ENCODE measurements around the gene CCDC13. TPM values are rescaled to one million over a fixed set of nuclear protein-coding genes. Genes with fewer than 3 reads are reported as not detected.

CCDC13 gene
- total and polyA plus RNA-seq, 8 donors = 0.90 to 3.5 (median 2.0) TPM

GRCh38 chr3:42786212-42786611 lies 13.2 kb upstream of the CCDC13 start:
- TF ChIP-seq, protein P1, sequence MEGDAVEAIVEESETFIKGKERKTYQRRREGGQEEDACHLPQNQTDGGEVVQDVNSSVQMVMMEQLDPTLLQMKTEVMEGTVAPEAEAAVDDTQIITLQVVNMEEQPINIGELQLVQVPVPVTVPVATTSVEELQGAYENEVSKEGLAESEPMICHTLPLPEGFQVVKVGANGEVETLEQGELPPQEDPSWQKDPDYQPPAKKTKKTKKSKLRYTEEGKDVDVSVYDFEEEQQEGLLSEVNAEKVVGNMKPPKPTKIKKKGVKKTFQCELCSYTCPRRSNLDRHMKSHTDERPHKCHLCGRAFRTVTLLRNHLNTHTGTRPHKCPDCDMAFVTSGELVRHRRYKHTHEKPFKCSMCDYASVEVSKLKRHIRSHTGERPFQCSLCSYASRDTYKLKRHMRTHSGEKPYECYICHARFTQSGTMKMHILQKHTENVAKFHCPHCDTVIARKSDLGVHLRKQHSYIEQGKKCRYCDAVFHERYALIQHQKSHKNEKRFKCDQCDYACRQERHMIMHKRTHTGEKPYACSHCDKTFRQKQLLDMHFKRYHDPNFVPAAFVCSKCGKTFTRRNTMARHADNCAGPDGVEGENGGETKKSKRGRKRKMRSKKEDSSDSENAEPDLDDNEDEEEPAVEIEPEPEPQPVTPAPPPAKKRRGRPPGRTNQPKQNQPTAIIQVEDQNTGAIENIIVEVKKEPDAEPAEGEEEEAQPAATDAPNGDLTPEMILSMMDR (IDR thresholded peaks at IDR 0.05) = no peak
- Histone ChIP-seq H3K27me3 (no peaks in the 10 kb centered on the region), H3K27ac (no peak overlapping the region), H3K4me1 (peaks cover 0 to 9% of the 10 kb centered on the region in 2 donors), H3K9me3 (no peaks in the 10 kb centered on the region), H3K4me3 (no peak overlapping the region), H3K36me3 (peaks cover 3 to 34% of the 10 kb centered on the region in 2 donors)
- ATAC-seq (no peak), DNase-seq (no peak)
- intact Hi-C loops (cut with DNase I) = no loop called here

- ATAC-seq (peak; percentile 82), DNase-seq (peak in 2 of 4 donors; percentile 69 to 79)
- intact Hi-C loops (cut with DNase I) = loop anchor here in 1 of 2 donors (2.0 kb wide), 1 partner anchor 100 kb away; no protein-coding TSS in a partner anchor
- no peaks in the 10 kb centered on the region for H3K9me3 ChIP-seq
- H3K36me3 ChIP-seq = peaks cover 0 to 27% of the 10 kb centered on the region in 2 donors
- TF ChIP-seq, protein P1 (IDR thresholded peaks at IDR 0.05) = peak; percentile 73 to 80
- H3K27me3 ChIP-seq = no peaks in the 10 kb centered on the region
- H3K4me1 ChIP-seq = peaks cover 4 to 16% of the 10 kb centered on the region in 2 donors
- H3K27ac ChIP-seq = no peak overlapping the region
- H3K4me3 ChIP-seq = no peak overlapping the region
These were observed 8.0 kb upstream of the CCDC13 start for GRCh38 chr3:42780892-42781700.

DNA sequence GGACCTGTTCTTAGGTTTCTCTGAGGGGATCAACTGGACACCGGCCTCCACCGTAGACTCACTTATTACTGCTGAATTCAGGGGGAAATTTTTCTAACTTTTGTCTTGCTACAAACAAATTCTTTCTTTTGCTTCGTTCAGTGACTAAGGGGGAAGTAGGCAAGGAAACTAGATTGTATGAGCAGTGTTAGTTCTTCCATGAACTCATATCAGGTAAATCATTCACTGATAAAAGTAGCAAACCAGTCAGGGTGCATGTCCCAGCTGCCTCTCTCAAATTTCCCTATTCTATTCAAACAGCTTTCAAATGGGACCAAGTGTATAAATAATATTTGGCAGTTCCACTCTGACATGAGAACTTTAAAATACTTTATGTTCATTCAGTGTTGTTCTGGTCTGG lies 7.3 kb upstream of the CCDC13 start:
- intact Hi-C loops (cut with DNase I) = loop anchor here in 1 of 2 donors (2.0 kb wide), 1 partner anchor 100 kb away; no protein-coding TSS in a partner anchor
- ATAC-seq (peak; percentile 31), DNase-seq (no peak)
- no peak overlapping the region for H3K4me3 ChIP-seq
- H3K27me3 ChIP-seq = no peaks in the 10 kb centered on the region
- TF ChIP-seq, protein P1 (IDR thresholded peaks at IDR 0.05) = no peak
- peaks cover 4 to 16% of the 10 kb centered on the region in 2 donors for H3K4me1 ChIP-seq
- no peaks in the 10 kb centered on the region for H3K9me3 ChIP-seq
- peaks cover 0 to 22% of the 10 kb centered on the region in 2 donors for H3K36me3 ChIP-seq
- no peak overlapping the region for H3K27ac ChIP-seq

- no peaks in the 10 kb centered on the region for H3K9me3 ChIP-seq
- peaks cover 0 to 9% of the 10 kb centered on the region in 2 donors for H3K36me3 ChIP-seq
- intact Hi-C loops (cut with DNase I) = no loop called here
- no peaks in the 10 kb centered on the region for H3K27me3 ChIP-seq
- no peak overlapping the region for H3K4me3 ChIP-seq
- TF ChIP-seq, protein P1 (IDR thresholded peaks at IDR 0.05) = no peak
- no peak overlapping the region for H3K27ac ChIP-seq
- ATAC-seq (peak; percentile 51), DNase-seq (no peak)
- peaks cover 4 to 16% of the 10 kb centered on the region in 2 donors for H3K4me1 ChIP-seq
These were observed 5.6 kb upstream of the CCDC13 start for GRCh38 chr3:42778644-42779043.

- Histone ChIP-seq H3K27me3 (no peaks in the 10 kb centered on the region), H3K4me3 (peak overlapping the region; percentile 31 to 51), H3K4me1 (peaks cover 0 to 11% of the 10 kb centered on the region in 2 donors), H3K36me3 (no peaks in the 10 kb centered on the region), H3K27ac (peak overlapping the region in 1 of 2 donors; percentile 99), H3K9me3 (no peaks in the 10 kb centered on the region)
- intact Hi-C loops (cut with DNase I) = no loop called here
- no peak for ATAC-seq
- TF ChIP-seq, protein P1 (IDR thresholded peaks at IDR 0.05) = no peak
- no peak for DNase-seq
These were observed 327 bp upstream of the CCDC13 start for GRCh38 chr3:42773409-42773751.

All from left lung (tissue), 10 donors.